GM18498 (cell line): Measurements from ENCODE around the gene FOXO4.
A peak's percentile ranks its signal among the peaks of the same experiment; 100 is the strongest.

Experiments
- ATAC-seq: cut with Tn5 transposase; IDR thresholded peaks from one replicate; pipeline ENCODE4 v1.9.1; 2021; ENCODE audit warnings: mild to moderate bottlenecking, moderate library complexity; ENCODE audit not compliant: unreplicated experiment

The FOXO4 gene

DNA sequence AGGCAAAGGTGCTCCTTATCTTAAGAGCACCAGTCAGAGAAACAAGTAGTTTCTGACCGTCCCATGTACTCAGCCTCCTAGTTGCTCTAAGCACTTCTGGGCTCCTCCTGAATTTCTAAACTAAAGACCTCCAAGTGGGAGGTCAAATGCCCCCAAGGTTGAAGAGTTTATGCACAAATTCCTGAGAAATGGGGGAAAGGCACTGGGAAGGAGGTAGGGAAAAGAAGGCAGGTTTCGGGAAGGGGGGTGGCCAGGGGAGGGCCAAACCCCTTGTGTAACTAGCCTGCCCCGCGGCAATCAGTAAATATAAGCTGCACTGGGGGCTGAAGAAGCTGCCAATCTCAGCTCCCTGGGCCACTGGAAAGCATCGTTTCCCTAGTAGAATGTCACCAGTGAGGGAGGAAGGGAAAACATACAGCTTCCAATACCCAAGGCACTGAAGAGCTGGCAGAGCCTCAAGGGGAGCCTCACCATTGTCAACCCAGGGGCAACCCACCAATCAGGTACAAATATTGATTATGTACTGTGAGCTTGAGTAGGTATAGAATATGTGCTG, 3.4 kb downstream of the FOXO4 start:
- ATAC-seq, result no peak

DNA sequence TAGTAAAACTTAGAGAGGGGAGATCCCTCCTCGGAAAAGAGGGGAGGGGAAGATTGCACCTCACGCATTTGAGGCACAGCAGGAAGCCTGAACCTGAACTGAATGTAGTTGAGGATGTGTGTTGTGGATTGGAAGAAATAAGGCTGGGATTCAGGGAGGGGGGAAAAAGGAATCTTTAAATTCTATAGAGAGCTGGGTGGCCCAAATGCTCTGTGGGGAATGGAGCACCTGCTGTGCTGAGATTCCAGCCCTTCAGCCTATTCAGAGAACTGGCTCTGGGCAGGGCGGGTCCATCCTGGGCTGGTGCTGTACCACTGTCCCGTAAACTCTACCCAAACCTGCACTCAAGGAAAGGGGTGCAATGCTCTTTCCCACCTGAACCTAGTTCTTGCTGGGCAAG, 4.1 kb downstream of the FOXO4 start:
- no peak for ATAC-seq

DNA sequence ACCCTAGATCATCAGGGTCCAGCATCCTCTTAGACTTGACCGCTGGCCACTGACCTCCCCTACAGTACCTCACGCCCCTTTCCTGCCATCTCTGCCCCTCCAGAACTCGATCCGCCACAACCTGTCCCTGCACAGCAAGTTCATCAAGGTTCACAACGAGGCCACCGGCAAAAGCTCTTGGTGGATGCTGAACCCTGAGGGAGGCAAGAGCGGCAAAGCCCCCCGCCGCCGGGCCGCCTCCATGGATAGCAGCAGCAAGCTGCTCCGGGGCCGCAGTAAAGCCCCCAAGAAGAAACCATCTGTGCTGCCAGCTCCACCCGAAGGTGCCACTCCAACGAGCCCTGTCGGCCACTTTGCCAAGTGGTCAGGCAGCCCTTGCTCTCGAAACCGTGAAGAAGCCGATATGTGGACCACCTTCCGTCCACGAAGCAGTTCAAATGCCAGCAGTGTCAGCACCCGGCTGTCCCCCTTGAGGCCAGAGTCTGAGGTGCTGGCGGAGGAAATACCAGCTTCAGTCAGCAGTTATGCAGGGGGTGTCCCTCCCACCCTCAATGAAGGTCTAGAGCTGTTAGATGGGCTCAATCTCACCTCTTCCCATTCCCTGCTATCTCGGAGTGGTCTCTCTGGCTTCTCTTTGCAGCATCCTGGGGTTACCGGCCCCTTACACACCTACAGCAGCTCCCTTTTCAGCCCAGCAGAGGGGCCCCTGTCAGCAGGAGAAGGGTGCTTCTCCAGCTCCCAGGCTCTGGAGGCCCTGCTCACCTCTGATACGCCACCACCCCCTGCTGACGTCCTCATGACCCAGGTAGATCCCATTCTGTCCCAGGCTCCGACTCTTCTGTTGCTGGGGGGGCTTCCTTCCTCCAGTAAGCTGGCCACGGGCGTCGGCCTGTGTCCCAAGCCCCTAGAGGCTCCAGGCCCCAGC, 5.2 kb downstream of the FOXO4 start:
- ATAC-seq, result no peak

DNA sequence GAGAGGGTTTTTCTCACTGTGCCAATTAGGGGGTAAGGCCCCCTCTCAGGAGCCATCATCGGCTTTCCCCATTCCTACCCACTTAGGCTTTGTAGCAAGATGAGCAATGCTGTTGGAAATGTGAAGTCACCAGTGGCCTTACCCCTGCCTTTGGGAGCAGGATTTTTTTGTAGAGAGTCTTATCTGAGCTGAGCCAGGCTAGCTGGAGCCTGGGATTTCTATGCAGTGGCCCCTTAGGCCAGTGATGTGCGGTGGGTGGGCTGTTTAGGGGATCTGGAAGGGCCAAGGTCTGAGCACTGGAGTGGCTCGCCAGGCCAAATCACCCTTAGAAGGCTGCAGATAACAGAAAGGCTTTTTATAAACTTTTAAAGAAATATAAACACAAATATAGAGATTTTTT, 6.6 kb downstream of the FOXO4 start:
- ATAC-seq, result no peak

DNA sequence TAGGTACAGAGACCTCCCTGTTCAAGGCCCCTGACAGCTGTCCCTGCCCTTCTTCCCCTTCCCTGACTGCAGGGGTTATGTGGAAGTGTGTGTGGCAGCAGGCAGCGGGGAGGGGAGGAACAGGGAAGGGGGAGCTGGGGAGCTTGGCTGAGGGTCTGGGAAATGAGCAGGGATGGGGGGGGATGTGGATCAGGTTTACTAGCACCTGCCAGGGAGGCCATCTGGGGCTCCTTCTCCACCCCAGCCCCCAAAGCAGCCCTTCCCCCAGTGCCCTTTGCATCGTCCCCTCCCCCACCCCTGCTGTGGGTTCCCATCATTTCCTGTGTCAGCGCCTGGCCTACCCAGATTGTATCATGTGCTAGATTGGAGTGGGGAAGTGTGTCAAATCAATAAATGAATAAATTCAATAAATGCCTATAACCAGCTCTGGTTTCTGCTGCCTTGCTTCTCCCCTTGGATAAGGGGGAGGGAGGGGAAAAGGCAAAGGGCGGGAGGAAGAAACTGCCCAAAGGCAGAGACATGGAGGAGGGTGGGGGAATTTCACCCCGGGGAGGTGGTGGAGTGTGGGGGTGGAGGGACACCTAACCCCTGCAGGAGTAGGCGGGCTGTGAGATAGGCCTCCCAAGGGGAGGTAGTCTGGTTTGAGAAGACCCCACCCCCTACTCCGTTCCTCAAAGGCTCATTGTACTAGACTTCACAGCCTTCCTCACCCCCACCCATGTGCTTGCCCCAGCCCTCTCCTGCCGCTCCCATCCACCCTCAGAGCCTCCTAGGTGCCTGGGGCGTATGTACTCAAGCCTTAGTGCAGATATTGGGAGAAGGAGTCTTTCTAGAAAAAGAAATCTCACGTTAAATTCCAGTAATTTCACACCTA, 7.7 kb downstream of the FOXO4 start:
- peak; percentile 51 for ATAC-seq

DNA sequence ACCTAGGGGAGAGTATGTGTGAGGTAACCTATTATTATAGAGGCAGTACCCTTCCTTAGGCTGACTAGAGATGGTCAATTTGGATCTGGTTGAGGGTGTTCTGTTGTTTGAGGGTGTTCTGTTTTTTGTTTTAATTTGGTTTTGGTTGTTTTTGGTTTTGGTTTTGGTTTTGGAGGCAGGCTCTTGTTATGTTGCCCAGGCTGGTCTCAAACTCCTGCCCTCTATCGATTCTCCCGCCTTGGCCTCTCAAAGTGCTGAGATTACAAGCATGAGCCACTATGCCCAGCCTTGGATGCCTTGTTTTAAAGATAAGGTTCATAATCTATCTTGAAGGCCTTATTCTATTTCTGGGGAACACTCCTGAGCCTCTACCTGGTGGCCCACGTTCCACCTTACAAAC, 10.0 kb downstream of the FOXO4 start:
- no peak for ATAC-seq

DNA sequence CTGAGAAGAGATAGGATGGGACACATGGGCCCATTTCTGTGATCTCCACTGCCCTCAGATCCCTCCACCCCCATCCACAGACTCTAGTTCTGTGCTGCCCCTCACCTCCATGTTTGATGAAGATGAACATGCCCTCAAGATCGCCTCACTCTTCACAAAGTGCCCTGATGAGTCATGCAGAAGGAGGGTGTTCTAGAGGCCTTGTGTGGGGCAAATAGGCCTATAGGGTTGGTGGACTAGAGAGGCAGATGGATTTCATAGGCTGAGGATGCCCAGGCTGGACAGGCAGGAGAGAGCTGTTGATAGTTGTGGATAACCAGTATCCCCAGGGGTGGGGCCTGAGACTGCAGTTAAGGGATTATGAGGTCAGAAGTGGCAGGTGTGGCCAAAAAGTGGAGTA, 10.8 kb downstream of the FOXO4 start, which contains the start of gene CXorf65:
CXorf65 (minus strand) TSS at position 314 of the 400 bp plus-strand sequence; CDS start at position 130, 184 bp downstream.
- no peak for ATAC-seq

DNA sequence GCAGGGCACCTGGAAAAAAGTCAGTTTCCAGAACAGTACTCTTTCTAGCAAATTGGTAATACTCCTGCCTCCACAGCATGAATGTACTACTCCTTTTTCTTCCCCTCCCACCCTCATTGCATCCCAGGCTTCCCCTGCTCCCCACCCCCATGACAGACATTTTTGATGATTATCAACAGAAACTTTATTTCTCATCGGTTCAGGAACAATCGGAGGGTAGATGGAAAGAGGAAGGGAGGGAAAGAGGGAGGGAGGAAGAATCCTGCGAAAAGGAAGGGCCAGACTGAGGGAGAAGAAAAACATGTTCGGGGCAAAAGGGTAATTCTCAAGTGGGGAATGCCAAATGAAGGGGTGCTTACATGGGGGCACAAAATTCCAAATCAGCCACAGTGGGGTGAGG, 11.6 kb downstream of the FOXO4 start:
- ATAC-seq, result no peak

DNA sequence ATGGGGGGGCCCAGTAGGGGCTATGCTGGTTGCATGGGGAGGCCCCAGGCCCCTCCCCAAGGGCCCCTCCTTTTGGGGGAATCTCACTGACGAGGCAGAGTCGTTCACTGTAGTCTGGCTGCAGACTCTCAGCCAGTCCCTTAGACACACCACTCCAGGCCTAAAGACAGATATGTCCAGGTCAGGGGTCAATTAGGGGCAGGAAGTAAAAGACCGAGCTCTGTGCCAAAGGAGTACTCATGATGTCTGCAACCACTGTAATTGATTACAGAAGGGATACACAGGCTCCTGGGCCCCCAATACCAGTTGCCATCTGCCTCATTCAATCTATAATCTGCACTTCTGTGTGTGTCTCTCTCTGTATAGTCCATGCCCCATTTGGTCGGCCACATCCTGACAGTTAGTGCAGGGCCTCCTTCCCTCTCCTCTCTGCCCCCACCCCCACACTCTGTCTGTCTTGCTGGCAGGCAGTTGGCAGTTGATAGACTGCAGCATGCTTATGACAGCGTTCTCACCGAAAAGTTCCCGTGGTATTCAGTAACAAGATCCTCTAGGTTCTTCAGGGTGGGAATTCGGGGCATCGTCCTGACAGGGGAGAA, 12.2 kb downstream of the FOXO4 start:
- ATAC-seq, result no peak

DNA sequence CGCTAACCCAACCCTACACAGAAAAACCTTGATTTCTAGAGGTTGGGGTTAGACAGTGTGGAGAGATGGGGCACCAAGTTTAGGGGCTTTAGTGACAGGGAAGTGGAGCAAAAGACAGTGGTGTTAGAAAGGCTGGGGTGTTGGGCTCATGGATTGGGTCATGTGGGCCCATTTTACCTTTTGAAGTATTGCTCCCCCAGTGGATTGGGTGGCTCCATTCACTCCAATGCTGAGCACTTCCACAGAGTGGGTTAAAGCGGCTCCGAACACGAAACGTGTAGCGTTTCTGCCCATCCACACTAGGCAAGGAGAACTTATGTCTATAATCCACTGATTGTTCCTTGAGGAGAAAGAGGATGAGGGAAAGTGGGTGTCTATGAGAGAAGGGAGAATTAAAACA, 13.4 kb downstream of the FOXO4 start:
- no peak for ATAC-seq

DNA sequence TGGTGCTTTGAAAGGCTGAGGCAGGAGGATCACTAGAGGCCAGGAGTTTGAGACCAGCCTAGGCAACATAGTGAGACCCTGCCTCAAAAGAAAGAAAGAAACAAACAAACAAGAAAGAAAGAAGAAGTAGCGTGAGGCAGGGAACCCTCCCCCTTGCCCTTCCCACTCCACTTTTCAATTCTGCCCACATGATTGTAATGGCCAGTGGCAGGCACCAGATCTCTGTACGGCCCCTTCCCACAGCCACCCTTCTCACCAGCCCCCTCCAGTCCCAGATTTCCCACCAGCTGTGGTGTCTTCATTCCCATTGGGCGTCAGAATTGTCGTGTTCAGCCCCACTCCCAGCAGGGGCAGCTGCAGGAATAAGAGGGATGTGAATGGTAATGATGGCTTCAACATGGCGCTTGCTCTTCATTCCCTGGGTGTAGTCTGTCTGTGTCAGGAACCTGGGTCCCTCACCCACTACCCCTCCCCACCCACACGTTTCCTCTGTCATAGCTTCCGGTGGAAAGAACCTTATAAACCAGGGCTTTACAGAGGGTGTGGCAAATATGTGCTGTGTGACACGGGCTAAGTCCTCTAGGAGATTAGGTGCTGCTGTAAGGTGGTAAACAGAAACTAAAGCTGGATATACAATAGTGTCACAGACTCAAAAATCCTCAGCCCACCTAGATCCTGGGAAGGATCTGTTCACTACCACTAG, 15.6 kb downstream of the FOXO4 start, which contains the start of gene IL2RG:
IL2RG (minus strand) TSS at position 437 of the 703 bp plus-strand sequence; CDS start at position 399, 38 bp downstream.
- peak; percentile 96 for ATAC-seq

DNA sequence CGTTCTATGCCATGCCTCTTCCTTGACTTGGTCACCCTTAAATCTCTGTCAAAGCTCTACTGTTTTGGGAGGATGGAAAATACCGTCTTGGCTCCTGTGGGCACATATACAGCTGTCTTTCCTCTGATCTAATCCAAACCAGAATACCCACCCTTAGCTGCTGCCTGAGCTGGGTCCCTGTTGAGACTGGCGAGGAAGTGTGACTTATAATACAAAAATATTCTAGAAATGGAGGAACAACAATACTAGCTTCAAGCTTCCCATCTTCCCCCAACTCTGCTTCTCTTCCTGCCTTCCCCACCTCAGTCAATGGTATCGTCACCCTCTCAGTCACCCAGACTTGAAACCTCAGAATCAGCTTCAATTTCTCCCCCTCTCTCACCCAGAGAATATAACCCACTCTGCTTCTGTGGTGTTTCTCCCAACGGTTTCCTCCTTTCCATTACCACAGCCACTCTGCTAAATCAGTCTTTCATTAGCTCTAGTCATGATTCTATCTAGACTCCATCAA, 16.3 kb downstream of the FOXO4 start:
- peak; percentile 24 for ATAC-seq

DNA sequence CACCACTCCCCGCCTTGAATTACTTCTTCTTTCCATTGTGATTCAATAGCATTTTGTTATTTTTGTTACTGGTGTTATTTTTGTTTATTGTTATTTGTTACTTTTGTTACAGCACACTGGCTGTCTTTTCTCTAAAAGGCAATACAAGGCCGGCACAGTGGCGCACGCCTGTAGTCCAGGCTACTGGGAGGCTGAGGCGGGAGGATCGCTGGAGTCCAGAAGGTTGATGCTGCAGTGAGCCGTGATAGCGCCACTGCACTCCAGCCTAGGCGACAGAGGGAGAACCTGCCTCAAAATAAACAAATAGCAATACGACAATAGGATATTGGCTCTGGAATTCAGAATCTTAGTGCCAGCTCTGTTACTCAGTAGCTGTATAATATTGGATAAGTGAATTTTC, 21.7 kb downstream of the FOXO4 start:
- ATAC-seq, result no peak

DNA sequence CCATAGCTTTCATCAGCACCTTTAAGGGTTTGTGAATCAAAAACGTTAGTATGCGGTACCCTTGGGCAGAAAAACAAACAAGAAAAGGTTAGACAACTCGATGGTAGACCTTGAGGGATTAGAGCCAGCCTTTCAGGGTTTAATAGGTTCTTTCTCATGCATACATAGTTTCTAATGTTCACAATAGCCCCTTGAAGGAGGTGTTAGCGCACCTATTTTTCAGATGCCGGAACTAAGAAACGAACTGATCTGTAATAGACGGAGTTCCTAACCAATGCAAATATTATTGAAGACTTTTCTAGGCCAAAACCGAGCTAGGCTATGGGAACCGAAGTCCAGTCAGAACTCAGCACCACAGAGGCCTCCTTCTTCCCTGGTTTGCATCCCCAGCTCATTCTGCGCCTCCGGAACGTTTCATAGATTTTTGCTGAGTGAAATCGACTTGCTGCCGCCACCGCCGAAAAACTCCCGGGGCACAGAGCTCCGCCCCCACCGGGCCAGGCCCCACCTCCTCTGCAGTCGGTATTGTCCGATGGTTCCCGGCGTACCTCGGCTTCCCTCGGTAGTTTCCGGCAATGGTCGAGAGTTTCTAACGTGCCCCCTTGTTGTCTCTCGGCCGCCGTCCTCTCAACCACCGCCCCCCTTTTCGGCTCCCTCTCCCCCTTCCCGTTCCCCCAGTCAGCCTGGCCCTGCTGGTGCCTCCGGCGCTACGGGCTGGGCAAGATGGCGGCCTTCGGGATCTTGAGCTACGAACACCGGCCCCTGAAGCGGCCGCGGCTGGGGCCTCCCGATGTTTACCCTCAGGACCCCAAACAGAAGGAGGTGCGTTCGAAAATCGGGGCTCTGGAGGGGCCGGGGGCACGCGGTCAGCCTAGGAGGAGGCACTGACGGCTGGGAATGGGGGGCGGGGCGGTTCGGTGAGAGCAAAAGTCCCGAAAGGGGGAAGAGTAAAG, 22.7 kb downstream of the FOXO4 start, which contains the start of gene MED12:
MED12 (plus strand) TSS at position 565 of the 953 bp plus-strand sequence; CDS start at position 724, 159 bp downstream.
- peak; percentile 95 for ATAC-seq

DNA sequence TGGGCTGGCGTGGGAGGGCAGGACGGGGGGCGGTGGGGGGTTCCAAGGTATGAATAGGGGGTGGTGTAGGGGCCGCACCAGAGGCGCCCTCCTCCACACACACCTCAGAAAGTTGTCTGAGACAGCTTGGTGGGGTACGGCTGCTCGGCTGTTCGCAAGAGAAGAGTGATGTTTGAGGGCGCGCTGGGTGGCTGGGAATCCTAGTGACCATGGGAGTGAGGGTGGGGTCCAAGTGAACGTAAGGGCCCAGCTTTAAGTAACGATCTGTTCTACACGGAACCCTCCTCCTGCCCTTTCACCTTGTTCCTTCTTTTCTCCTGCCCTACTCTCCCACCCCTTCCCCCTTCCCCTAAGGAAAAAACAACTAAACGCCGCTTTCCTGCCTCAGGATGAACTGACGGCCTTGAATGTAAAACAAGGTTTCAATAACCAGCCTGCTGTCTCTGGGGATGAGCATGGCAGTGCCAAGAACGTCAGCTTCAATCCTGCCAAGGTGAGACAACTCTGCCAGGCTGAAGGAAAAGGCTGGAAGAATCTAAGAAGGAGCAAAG, 23.4 kb downstream of the FOXO4 start:
- ATAC-seq, result peak; percentile 23

DNA sequence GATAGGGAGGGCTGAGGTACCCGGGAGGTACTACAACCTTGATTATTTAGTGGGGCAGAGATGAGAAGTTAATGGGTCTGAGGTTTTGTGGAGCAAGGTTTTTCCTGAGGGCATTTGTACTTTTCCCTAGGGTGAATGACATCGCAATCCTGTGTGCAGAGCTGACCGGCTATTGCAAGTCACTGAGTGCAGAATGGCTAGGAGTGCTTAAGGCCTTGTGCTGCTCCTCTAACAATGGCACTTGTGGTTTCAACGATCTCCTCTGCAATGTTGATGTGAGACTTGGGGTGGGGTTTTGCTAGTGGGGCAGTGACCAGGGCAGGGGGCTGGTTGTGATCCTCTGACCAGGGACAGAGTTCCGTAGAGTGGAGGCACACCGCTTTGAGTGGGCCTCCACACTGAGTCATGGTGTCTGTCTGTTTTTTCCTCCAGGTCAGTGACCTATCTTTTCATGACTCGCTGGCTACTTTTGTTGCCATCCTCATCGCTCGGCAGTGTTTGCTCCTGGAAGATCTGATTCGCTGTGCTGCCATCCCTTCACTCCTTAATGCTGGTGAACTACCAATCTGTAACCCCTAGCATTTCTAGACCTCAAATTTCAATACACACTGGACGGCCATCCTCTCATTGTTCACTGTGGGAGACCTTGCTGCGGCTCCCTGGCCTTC, 32.6 kb downstream of the FOXO4 start:
- no peak for ATAC-seq

DNA sequence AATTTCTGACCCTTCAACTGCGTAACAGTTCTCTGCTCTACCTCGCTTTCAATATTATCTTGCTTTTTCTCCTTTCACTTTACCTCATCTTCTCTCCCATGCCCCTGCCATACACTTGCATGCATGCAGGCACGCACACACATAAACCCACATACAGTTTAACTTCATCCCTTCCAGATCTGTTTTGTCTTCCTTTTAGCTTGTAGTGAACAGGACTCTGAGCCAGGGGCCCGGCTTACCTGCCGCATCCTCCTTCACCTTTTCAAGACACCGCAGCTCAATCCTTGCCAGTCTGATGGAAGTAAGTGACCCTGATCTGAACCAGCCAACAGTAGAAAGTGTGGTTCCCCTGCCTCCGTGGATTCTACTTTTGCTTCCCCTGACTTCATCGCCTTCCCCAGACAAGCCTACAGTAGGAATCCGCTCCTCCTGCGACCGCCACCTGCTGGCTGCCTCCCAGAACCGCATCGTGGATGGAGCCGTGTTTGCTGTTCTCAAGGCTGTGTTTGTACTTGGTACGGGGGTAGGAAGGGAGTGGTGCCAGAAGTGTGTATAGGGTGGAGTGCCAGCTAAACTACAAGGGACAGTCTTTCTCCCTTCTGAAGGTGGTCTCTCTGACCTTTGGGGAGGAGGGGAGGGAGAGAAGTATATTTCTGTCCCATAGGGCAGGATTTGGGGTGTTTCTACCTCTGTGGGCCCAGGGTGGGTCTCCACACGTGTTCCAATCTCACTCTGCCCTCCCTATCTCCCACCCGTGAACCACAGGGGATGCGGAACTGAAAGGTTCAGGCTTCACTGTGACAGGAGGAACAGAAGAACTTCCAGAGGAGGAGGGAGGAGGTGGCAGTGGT, 33.5 kb downstream of the FOXO4 start:
- no peak for ATAC-seq
